ENCODE measurements around the gene HKDC1. TPM values are rescaled to one million over a fixed set of nuclear protein-coding genes. Genes with fewer than 3 reads are reported as not detected.

Gene HKDC1
- total and polyA plus RNA-seq, 4 donors = 1.5 to 11.1 (median 4.6) TPM

DNA sequence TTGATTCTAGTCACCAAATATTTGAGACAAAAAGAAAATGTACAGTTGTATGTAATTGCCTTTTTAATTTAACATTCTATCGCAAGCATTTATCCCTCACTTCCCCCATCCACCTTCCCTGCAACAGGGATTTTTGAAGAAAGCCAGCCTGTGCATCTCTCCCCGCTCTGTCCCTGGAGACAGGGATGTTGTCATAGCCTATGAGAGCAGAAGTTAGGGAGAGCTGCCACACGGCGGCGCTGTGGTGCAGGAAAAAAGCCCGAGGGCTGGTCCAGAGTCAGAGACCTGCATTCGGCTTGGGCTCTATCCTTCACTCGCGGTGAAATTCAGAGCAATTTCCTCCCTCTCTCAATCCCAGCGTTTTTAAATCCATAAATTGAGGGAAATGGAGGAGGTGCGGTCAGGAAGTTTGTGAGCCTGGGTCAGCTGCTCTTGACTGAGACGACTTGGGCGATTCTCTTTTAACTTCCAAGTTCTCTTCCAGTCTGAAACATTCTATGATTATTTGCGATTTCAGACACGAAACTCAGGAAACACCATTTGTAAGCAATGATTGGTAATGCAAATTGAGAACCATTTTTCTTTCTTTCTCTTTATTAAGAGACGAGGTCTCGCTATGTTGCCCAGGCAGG, 17.5 kb downstream of the HKDC1 start:
- Histone ChIP-seq H3K4me3 (no peak overlapping the region), H3K27me3 (ENCODE audit: control insufficient read depth in 3 of 3, insufficient read depth in 3 of 3, low read length in 2 of 3) (no peaks in the 10 kb centered on the region), H3K9ac (ENCODE audit: insufficient read depth in 1 of 2, low read length in 2 of 2) (no peak overlapping the region), H3K27ac (ENCODE audit: low read depth in 1 of 2, low read length in 1 of 2) (no peak overlapping the region), H3K36me3 (ENCODE audit: control insufficient read depth in 4 of 4, insufficient read depth in 4 of 4, low read length in 4 of 4) (no peaks in the 10 kb centered on the region), H3K4me1 (ENCODE audit: control insufficient read depth in 5 of 5, insufficient read depth in 5 of 5, low read length in 5 of 5) (peaks cover 0 to 9% (median 0%) of the 10 kb centered on the region in 5 donors), H3K9me3 (ENCODE audit: control insufficient read depth in 4 of 4, insufficient read depth in 3 of 4, low read length in 3 of 4) (no peaks in the 10 kb centered on the region)
- WGBS, 2 donors = 20 to 26% methylated on average over 17 of the region's 17 CpGs
- TF ChIP-seq, protein P1, sequence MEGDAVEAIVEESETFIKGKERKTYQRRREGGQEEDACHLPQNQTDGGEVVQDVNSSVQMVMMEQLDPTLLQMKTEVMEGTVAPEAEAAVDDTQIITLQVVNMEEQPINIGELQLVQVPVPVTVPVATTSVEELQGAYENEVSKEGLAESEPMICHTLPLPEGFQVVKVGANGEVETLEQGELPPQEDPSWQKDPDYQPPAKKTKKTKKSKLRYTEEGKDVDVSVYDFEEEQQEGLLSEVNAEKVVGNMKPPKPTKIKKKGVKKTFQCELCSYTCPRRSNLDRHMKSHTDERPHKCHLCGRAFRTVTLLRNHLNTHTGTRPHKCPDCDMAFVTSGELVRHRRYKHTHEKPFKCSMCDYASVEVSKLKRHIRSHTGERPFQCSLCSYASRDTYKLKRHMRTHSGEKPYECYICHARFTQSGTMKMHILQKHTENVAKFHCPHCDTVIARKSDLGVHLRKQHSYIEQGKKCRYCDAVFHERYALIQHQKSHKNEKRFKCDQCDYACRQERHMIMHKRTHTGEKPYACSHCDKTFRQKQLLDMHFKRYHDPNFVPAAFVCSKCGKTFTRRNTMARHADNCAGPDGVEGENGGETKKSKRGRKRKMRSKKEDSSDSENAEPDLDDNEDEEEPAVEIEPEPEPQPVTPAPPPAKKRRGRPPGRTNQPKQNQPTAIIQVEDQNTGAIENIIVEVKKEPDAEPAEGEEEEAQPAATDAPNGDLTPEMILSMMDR (IDR thresholded peaks at IDR 0.05; ENCODE audit: control extremely low read depth, extremely low read depth) = peak; percentile 97
- peak; percentile 92 for ATAC-seq (ENCODE audit: insufficient read depth, low FRiP score)
- DNase-seq = peak; percentile 86 to 89 (median 89)

DNA sequence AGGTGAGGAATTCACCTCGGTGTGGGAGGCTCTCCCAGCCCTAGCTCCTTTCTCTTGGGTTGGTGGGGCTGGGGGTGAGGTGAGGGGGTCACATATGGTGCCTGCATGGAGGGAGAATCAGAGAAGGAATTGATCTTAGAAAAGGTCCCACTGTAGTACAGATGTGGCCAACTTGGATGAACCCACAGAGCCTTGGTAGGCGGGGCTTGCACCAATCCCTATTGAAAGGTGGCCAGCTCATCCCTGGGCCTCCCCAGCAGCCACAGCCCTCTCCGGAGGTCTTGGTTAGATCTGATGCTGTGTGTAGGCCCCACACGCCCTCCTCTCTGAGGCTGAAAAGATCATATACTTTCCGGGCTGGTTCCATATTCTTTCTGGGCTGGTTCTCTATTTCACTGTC, 19.0 kb downstream of the HKDC1 start:
- ATAC-seq (ENCODE audit: insufficient read depth, low FRiP score) (no peak), DNase-seq (no peak)
- H3K27ac ChIP-seq (ENCODE audit: low read depth in 1 of 2, low read length in 1 of 2) = no peak overlapping the region
- TF ChIP-seq, protein P1 (IDR thresholded peaks at IDR 0.05; ENCODE audit: control extremely low read depth, extremely low read depth) = no peak
- 84 to 90% methylated on average over 5 of the region's 5 CpGs for WGBS, 2 donors
- H3K9ac ChIP-seq (ENCODE audit: insufficient read depth in 1 of 2, low read length in 2 of 2) = no peak overlapping the region
- peaks cover 0 to 3% (median 0%) of the 10 kb centered on the region in 4 donors for H3K36me3 ChIP-seq (ENCODE audit: control insufficient read depth in 4 of 4, insufficient read depth in 4 of 4, low read length in 4 of 4)
- H3K4me3 ChIP-seq = no peak overlapping the region
- no peaks in the 10 kb centered on the region for H3K9me3 ChIP-seq (ENCODE audit: control insufficient read depth in 4 of 4, insufficient read depth in 3 of 4, low read length in 3 of 4)
- peaks cover 0 to 13% (median 0%) of the 10 kb centered on the region in 5 donors for H3K4me1 ChIP-seq (ENCODE audit: control insufficient read depth in 5 of 5, insufficient read depth in 5 of 5, low read length in 5 of 5)
- H3K27me3 ChIP-seq (ENCODE audit: control insufficient read depth in 3 of 3, insufficient read depth in 3 of 3, low read length in 2 of 3) = no peaks in the 10 kb centered on the region

DNA sequence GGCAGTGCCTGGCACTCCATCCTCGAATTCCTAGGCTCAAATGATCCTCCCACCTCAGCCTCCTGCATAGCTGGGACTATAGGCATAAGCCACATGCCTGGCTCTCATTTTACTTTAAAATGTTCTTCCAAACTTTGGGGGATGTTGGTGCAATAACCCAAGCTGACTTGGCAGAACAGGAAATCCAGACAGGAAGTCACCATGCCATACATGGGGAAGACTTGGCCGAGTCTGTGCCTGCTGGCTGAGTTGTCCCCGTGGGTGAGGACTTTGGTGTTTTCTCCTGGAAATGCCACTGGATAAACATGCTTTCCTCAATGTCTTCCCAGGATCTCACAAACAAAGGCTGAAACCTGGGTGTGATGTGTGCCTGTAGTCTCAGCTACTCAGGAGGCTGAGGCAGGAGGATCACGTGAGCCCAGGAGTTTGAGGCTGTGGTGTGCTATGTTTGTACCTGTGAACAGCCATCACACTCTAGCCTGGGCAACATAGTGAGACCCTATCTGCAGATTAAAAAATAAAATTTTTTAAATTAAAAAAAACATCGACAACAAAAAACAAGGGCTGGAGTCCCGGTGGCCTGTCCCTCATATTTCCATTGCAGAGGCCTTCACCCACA, 19.8 kb downstream of the HKDC1 start:
- H3K27ac ChIP-seq (ENCODE audit: low read depth in 1 of 2, low read length in 1 of 2) = no peak overlapping the region

More for the DNA sequence above, 19.8 kb downstream of the HKDC1 start:
- no peaks in the 10 kb centered on the region for H3K27me3 ChIP-seq (ENCODE audit: control insufficient read depth in 3 of 3, insufficient read depth in 3 of 3, low read length in 2 of 3)
- 64% methylated on average over 6 of the region's 6 CpGs for WGBS, 2 donors
- TF ChIP-seq, protein P1 (IDR thresholded peaks at IDR 0.05; ENCODE audit: control extremely low read depth, extremely low read depth) = no peak
- H3K9ac ChIP-seq (ENCODE audit: insufficient read depth in 1 of 2, low read length in 2 of 2) = no peak overlapping the region
- no peaks in the 10 kb centered on the region for H3K9me3 ChIP-seq (ENCODE audit: control insufficient read depth in 4 of 4, insufficient read depth in 3 of 4, low read length in 3 of 4)
- ATAC-seq (ENCODE audit: insufficient read depth, low FRiP score) = no peak
- H3K4me1 ChIP-seq (ENCODE audit: control insufficient read depth in 5 of 5, insufficient read depth in 5 of 5, low read length in 5 of 5) = peaks cover 0 to 13% (median 0%) of the 10 kb centered on the region in 5 donors
- H3K36me3 ChIP-seq (ENCODE audit: control insufficient read depth in 4 of 4, insufficient read depth in 4 of 4, low read length in 4 of 4) = peaks cover 0 to 3% (median 0%) of the 10 kb centered on the region in 4 donors
- DNase-seq = no peak
- no peak overlapping the region for H3K4me3 ChIP-seq
